Jurkat, Clone E6-1 (cell line): ENCODE measurements around the gene SECTM1.

Source experiments
- DNase-seq: peaks from one replicate; pipeline ENCODE4 v3.0.0-alpha.2; 2011; ENCODE audit warnings: low read depth, low spot score
- H3K4me3 ChIP-seq: 2 replicates; pipeline ENCODE4 v1.5.1; 2011; ENCODE audit warnings: mild to moderate bottlenecking, low read length, control low read depth, moderate library complexity

The SECTM1 gene

DNA sequence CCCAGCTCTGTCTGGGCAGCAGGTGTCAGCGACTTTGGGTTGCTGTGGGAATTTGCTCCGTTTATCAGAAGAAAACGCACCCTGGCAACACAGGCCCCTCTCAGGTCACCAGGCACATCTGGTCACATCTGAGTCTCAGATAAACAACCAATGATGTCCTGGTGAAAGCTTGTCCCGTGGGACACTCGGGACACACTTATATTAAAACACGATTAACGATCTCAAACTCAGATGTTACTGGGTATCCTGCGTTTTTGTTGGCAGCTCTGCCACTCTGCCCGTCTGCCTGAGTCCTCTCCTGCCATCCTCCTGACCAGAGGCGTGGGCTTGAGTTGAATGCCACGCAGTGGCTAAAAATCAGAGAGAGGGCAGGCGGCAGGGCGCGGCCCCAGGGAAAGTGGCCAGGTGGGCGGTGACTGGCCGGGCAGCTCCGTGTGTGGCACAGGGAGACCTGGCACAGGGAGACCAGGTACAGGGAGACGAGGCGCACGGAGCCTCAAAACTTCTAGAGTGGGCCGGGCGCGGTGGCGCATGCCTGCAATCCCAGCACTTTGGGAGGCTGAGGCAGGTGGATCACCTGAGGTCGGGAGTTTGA, 2.1 kb downstream of the SECTM1 start:
- H3K4me3 ChIP-seq = no peak overlapping the region
- no peak for DNase-seq

DNA sequence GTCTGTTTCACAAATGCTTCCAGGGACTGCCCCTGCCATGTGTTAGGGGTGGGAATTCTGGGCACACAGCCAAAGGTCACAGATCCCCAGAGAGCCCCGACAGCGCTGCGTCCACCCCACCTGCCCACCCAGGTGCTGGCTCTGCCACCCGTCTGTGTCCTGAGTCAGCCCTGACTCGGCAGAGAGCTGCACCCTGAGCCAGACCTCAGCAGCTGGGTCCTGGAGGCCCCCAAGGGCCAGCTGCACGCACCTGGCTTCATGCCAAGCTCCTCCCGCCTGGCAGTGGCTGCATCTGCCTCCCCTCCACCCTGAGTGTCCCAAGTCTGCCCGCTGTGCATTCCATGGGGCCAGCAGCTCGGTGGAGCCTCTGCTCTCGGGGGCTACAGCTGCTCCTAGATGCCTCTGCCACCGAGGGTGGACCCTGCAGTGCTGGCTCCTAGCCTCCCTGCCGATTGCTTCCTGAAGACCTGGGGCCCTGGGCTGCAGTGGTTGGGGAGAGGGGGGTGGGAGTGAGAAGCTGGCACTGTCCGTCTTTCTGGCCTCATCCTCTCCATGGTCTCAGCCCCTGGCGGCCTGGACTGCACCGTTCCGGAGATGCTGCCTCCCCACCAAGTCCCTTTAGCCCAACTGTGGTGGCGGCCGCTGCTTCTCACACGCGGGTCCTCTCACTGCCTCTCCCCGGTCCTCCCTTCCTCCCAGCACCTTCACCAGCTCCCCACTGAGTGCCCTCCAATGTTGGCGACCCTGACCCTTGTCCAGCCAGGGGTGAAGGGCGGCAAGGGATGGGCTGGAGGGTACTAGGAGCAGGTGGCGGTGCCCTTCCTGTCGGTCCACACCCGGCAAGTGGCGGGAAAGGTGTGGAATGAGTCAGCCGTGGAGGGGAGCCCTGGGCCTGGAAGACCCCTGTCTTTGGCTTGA, 3.0 kb downstream of the SECTM1 start:
- H3K4me3 ChIP-seq = no peak overlapping the region
- DNase-seq = no peak

DNA sequence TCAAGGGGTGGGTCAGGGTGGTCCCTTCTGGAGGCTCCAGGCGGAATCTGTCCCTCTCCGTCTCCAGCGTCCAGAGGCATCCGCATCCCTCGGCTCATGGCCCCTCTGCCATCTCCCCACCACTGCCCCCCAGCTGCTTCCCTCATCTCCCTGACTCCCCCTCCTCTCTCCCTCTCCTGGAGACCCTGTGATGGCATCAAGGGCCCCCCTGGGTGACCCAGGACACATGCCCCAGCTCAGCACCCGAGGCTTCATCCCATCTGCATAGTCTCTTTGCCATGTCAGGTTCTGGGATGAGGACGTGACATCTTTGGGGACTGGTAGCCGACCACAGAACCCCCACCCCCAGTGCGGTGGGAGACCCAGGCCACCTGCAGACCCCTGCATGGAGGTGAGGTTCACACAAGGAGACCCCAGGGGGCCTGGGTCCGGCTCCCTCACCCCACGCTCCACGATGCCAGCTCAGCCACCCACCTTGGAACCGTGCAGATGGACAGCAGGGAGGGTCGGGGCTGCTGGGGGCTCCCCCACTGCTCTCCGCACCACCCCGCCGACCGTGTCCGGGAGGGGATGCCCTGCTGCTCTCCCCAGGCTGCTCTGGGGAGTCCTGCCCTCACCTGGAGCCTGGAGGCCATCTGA, 3.8 kb downstream of the SECTM1 start:
- DNase-seq = no peak

DNA sequence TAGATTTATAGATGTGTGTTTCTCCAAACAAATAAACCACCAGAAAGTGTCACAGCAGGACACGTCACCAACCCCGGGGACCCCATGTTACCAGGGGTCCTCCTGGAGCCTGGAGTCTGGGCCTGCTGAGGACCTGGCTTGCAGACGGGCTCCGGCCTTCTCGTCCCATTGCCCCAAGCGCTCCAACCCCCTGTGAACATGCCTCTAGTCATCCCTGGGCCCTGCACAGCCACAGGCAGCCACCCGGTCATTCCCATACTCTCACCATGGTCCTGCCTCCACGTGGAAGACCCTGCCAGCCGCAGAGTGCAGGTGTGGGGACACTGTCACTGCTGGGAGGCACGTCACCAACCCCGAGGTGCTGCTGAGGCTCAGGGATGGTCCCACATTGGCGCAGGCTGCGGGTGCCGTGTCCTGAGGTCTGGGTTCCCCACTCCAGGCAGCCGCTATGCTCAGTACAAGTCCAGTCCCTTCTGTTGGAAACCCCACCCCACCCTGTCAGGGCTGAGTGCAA, 4.5 kb downstream of the SECTM1 start:
- no peak overlapping the region for H3K4me3 ChIP-seq
- DNase-seq = no peak

More for the DNA sequence above, 3.8 kb downstream of the SECTM1 start:
- H3K4me3 ChIP-seq = no peak overlapping the region

DNA sequence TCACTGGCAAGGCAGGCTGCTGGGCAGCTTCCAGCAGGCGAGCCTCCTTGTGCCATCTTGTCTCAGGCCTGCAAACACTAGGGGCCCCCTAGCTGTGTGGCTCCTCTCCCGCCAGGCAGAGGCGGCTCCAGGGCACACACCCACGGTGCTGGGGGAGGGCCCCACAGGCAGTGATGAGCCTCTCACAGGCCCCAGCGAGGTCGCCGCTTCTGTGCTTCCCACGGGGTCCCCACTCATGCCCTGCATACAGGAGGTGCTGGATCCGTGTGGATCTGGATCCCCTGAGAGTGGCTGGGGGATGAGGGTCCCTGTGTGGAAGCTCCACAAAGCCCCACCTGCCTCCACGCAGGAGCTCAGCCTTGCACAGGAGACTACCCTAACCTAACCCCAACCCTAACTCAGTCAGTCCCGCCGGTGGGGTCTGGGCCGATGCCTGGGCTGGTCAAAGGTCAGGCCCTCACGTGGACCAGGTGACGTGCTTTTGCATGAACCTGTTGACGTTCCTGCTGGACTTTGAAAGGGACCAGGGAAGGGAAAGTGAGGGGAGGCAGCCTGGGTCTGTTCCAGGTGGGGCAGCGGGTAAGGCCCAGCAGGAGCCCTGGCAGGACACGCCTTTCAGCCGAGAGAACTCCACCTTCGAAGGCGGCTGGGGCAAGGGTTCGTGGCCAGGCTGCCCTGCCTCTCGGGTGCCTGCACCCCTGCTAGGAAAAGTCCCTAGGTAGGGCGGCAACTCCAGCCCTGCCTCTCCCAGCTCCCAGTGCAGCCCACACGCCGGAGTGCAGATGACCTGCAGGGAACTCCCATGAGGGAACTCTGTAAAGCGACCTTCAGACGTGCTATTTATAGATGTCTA, 5.2 kb downstream of the SECTM1 start:
- no peak overlapping the region for H3K4me3 ChIP-seq
- no peak for DNase-seq

DNA sequence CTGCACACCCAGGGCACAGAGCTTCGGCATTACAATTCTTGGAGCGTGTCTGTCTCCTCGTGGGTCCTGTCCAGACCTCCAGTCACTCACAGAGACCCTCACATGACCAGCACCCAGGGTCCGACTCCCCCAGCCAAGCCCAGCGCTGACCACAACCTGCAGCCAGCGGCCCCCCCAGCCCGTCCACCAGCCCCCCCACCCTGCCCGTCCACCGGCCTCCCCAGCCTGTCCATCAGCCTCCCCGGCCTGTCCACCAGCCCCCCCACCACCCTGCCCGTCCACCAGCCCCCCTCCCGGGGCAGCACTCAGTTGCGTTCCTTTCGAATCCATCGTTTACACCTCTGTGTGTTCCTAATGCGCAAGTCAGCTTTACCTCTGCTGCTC, 5.8 kb downstream of the SECTM1 start:
- no peak overlapping the region for H3K4me3 ChIP-seq
- DNase-seq = no peak

DNA sequence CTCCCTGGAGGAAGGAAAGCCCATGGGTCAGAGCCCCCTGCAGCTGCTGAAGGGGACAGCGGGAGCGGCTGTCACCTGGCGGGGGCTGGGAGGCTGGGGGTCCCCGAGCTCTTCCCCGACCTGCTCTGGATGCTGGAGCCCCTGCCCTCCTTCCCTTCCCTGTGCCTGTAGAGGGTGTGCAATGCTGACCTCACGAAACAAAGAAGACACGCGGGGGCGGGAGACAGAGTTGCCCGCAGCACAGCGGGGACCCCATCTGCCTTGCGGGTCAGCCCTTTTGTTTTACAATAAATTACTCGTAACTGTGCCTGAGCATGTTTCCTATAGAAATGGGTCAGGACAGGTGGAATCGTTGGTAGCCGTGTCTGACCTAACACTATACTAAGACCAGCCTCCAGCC, 6.3 kb downstream of the SECTM1 start:
- DNase-seq = no peak
- H3K4me3 ChIP-seq = no peak overlapping the region

DNA sequence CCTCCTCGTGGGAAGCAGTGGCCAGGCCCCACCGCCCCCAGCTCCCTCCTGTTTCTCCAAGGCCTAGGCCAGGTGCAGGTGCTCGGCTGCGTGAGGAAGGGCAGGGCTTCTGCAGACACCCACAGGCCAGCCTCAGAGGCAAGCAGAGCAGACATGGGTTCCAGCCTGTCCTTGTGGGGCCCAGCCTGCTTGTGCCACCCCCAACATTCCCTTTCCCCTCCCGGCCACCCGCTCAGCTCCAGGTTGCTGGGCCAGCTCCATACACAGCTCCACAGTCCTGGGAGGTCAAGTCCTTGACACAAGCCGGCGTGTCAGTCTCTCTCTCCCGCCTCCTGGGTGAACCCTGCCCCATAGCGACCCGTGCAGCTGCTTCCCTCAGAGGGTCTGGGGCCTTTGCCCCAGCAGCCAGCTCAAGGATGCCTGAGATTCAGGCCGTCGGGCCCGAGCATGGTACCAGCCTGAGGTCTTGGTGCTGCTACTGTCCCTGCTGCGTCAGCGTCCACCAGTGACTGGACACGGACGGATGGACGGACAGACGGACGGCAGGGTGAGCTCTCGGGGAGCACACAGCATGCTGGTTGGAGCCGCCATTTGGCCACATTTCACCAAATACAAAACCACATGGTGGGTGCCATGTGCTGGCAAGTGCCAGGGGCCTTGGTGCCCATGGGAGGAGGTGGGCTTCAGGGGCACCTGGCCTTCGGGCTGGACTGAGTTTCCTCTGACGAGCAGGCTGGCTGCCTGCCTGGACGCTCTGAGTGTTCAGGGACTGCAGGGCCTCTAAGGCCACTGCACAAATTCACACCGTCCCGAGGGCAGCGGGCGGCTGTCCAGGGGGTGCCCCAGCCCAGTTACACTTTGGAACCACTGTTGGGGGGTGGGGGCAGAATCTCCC, 8.0 kb downstream of the SECTM1 start:
- no peak for DNase-seq
- H3K4me3 ChIP-seq = no peak overlapping the region

DNA sequence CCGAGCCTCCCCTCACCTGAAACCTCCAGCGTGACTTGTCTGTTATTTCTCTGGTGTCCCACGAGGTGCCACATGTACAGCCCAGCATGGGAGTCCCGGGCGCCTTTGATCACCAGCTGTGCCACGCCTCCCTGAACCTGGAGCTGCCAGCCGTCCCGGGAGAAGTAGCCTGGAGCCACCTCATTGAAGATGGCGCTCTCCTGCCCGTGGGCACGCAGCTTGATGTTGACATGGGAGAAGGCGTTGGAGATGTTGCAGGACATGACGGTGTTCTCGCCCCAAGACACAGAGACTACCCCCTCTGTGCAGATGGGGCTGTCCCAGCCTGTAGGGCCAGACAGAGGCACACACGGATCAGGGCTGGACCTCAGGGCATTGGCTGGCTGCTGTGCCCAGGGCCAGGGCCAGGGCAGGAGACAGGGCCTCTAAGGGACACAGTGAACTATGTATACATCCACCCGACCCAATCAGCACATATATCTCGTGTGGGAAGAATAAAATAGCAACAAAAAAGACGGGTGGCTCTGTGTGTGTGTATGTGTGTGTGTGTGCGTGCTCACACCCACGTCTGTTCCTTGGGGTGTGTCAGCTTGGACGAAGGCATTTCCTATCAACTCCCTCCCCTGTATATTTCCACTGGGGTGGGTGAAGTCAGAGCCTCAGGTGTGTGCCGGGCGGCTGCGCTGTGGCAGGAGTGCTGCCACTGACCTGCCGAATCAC, 8.8 kb downstream of the SECTM1 start:
- DNase-seq = no peak
- no peak overlapping the region for H3K4me3 ChIP-seq

DNA sequence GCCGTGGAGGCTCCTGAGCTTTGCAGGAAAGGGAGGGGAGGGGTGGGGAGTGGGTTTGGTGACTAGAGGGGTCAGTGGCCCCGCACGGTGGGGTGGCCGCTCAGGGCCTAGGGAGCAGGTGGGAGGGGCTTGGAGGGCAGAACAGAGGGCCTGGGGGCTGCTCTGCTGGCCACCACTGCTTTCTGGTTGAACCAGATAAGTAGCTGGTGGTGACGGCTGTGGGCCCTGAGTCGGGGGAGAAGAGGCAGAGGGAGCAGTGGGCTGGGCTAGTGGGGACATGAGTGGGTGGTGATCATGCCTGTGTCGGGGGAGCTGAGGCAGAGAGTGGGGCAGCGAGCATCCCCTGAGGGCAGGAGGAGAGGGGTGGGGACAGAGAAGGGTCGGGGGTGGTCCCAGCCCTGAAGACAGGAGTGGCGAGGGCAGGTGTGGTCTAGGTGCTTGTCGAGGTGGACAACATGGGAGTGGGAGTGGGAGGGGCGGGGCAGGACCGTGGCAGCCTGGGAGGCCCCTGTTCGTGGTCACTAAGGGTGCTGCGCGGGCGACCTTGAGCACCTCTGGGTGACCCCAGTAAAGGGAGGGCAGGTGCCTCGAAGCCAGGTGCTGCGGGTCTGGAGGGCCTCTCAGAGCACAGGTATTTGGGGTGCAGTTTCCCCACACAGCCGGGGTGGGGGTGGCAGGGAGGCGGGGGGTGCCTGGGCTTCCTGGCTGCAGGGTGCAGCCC, 9.9 kb downstream of the SECTM1 start:
- no peak for DNase-seq
- H3K4me3 ChIP-seq = no peak overlapping the region

DNA sequence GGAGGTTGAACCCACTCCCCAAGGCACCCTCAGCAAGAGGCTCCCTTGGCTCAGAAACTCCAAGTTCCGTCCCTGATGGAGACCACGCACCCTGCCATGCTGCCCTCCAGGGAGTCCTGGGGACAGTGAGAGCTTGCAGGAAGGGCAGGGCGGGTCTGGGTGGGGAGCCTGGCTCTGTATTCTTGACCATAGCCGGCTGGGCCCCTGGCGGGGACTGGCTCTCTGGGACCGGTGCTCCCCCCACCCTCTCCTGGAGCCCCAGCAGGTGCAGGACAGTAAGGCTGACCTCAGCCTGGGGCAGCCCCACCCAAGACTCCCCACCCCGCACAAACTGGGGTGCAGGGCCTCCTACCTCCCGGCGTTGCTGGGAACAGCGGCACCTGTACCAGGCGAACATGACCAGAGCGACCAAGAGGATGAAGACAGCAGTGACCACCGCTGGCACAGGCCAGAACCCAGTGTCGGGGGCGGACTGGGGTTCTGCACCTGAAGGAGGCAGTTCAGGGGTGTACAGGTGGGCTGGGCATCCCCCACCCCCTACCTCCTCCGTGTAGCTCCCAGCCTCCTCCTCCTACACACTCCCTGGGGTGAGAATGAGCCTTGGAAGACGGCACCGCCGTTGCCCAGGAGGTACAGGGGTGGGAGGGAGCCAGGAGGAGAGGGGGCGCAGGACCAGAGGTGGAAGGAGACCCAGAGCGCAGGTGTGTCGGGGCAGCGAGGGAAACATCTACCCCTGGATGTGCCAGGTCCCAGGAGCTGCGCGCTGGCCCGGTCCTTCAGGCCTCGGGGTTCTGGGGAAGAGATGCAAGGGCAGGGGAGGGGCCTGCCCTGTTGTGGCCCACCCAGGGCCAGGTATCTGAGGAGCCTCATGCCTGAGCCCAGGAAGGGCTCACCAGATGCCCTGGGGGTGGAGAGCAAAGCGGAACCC, 10.8 kb downstream of the SECTM1 start:
- no peak overlapping the region for H3K4me3 ChIP-seq
- DNase-seq = no peak

DNA sequence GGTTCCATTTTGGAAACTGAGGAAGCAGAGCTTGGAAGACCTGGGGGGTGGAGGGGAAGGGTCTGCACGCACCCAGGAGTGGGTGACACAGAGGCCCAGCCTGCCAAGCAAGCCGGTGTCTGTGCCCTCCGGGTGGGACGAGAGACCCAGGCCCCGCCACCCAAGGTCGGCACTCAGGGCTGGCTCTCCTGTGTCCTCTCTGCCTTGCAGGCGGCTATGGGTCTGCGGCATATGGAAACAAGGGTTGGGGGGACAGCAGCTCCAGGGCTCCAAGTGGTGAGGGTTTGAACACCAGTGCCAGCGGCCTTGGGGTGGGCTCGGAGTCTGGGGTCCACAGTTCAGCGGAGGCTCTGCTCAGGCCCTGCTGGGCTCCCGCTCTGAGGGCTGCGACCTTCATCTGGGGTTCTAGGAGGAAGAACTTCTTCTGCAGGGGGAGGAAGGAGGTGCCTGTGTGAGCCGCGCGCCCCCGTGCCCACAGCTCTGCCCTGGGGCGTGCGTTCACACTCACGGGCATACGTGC, 11.6 kb downstream of the SECTM1 start:
- no peak for DNase-seq
- no peak overlapping the region for H3K4me3 ChIP-seq

DNA sequence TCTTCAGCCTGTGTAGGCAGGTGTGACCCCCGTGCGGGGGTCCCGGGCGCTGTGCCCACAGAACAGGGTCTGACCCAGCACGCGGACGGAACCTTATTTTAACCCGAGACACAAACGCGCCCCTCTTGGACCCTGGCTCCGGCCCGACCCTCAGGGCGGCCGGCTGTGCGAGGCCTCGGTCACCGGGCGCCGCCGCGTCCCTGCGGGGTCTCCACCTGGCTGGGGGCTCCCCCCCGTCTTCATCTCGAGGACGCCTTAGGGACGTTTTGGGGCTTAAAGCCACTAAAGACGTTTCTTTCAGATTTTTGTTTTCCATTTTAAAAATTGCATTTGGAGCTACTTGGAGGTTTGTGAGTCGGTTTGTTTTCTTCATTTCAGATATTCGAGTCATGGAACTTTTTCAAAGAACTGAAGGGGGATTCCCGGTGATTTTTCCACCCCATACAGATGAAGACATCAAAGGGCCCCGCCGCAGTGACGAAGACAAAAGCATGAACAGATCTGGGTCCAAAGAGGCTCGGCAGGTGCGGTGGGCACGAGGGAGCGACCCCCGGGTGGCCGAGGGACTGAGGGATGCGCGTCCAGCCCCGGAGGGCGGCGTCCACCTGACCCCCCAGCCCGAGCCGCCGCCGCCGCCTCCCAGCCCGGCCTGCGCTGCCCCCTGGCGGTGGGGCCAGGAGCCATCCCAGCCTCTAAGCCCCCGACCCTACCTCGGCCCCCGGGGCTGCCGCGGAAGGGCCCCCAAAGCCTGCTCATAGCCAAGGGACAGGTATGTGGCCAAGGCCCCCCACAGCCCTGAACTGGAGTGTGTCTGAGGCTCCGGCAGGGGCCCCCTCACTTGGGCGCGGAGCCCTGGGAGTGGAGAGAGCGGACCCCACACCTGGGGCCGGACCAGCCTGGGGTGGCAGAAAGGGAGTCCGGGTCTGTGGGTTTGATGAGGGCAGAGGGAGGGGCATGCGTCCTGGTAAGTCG, 12.3 kb downstream of the SECTM1 start:
- no peak for DNase-seq
- peak overlapping the region; percentile 25 for H3K4me3 ChIP-seq

DNA sequence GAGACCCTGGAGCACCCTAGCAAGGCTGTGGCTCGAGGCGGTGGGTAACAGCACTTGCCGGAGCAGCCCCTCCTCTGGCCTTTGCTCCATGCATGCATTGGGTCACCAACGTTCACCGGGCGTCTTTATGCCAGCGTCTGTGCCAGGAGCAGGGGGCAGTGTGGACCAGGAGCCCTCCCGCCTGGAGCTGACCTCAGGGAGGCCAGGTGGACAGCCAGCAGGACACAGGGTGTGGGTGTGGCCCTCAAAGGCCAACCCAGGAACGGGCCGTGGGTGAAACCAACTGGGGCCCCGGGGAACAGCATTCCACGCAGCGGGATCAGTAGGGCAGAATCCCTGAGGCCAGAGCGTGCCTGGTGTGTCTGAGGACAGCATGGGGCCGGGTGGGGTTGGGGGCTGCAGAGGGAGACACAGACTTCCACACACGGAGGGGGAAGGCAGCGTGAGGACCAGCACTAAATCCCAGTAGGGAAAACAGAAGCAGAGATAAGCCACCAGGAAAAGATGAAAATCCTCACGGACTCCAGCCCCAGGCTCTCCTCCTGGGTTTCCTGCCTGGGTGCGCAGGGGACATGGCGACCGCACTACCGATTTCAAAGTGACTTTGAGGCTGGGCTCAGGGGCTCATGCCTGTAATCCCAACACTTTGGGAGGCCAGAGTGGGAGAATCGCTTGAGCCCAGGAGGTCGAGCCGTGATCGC, 13.3 kb downstream of the SECTM1 start:
- DNase-seq = no peak
- H3K4me3 ChIP-seq = no peak overlapping the region
